Renal cortex interstitium (tissue), 11 donors: ENCODE measurements around the gene SLC4A1. TPM values are rescaled to one million over a fixed set of nuclear protein-coding genes. Genes with fewer than 3 reads are reported as not detected.

Experiments used
- DNase-seq, 11 donors: peaks; one replicate each; pipeline ENCODE4 v3.0.0-alpha.2; 2013; ENCODE audit warnings: low read depth in 9 of 11, low spot score in 4 of 11; ENCODE audit errors: extremely low read depth in 1 of 11
- polyA plus RNA-seq, 3 donors: library from polyadenylated mRNA; unstranded; fragments of 120-200 nt; gene quantifications; one replicate each; pipeline ENCODE4 v1.2.1, GENCODE V29; 2013; ENCODE audit not compliant: insufficient read length in 3 of 3

SLC4A1 gene
- polyA plus RNA-seq, 3 donors, result 9.1 to 13.1 (median 12.1) TPM

DNA sequence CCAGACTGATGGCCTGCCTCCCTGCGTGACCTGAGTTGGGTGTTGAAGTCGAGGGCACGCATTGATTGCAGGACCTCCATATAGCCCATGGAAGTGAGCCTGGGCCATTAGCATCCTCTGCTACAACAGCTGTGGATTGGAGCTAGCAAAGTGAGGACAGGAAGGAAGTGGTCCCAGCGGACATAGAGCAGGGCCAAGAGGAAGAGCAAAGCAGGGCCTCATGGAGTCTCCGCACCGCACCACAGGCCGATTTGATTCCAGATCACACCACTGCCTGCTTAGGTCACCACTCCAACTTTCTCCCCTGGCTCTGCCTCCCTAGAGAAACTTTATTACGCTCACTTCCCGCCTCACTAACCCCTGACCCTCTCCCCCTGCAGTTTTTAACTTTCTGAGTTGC, 37.8 kb downstream of the SLC4A1 start:
- no peak for DNase-seq

GRCh38 chr17:44229090-44229489, 38.8 kb downstream of the SLC4A1 start:
- DNase-seq, result no peak

DNA sequence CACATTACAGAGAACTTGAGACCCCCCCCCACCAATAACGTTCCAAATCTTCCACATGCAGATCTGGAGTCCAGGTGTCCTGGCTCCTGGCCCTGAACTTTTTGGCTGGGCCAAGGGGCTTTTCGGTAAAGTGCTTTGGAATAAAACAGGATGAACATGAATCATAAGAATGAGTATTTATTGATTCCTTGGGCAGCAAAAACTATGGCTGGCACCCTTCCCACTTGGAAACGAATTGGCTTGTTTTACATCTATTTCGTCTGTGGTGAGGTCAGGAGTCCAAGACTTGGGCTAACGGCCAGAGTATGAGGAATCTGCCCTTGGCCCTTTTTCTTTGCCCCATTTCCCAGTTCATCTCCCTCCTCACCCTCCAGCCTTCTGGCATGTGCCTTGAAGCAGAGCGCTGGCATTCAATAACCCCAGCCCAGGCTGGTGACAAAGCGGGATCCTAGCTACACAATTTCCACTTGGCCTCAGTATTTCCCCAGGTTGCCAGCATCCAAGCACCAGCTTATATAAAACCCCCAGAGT, 44.3 kb downstream of the SLC4A1 start:
- no peak for DNase-seq

DNA sequence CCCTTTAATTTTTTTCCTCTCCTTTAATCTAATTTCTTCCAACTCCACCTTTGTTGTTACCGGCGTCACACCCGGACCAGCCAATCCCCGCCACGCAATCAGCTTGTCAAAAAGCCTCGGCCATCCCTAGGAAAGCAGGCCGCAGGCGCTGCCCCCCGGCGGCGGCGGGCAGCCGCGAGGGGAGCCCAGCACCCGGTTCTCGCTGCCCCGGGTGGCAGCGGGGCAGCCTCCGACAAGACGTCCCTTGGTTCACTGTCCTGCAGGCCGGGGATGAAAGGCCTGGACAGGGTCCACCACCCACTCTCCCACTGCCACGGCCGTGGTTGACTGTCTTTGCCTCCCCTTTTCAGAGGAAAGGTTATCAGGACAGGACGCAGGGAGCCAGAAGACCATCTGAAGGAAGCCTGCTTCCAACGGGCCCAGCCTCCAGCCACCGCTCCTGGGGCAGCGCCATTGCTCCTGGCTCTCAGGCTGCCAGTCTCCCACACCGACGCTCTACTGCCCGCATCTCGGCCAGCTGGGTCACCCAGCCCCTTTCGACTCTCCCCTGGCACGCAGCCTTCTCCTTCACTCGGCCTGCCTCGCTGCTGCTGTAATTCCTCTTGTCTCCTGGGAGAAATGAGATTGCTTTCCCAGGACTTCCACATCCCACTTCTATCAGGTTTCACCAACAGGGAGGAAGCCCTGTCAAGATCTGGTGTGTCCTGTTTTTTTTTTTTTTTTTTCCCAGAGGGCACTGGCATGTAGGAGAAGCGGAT, 45.6 kb downstream of the SLC4A1 start:
- peak in 5 of 11 donors; percentile 50 to 77 (median 54) for DNase-seq

DNA sequence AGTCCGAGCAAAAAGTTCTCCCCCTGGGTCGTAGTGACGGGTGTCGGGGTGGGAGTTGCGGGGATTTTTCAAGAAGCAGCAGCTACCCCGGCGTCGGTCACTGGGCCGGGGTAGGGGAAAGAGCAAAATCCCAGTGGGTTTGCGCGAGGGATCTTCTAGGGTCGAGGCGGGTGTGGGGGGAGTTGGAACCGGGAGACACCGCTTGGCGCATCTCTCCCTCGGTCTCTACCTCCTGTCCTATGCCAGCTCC, 46.1 kb downstream of the SLC4A1 start:
- no peak for DNase-seq

DNA sequence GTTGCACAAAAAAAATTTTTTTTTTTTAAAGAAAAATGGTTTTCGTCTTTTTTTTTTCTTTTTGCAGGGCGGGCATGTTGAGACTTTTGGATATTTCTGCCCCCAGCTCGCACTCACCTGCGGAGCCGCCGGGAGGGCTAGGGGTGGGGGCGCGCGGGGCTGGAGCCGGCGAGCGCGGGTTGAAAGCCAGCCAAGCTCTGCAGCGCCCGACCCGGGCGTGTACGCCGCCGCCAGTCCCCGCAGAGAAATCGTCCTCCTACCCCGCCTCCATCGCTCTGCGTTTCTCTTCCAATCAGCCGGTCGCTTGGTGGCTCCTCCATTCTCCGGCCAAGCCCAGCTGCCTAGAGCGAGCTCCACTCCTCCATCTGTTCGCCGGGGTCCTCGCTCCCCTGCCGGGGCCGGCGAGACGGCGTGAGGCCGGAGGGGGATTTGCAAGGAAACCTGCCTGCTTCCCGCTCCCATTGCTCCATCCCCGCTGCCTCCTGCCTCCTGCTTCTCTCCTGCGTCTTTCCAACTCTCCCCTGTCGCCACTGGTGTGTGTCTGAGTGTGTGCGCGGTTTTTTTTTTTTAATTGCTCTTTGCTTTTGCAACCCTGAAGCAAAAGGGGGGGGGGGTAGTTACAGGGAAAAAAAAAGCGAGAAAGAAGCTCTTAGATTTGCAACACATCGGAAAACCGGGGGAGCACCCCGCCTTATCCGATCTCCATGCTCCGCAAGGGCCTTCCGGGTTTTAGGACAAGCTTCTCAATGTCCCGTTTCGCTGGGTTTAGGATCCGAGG, 46.7 kb downstream of the SLC4A1 start:
- peak in 6 of 11 donors; percentile 64 to 80 (median 68) for DNase-seq

- DNase-seq, result peak in 3 of 11 donors; percentile 35 to 49 (median 46)
Measured at GRCh38 chr17:44220213-44221083, 47.5 kb downstream of the SLC4A1 start.

- DNase-seq, result peak in 5 of 11 donors; percentile 65 to 76 (median 71)
Measured at GRCh38 chr17:44219616-44220212, 48.2 kb downstream of the SLC4A1 start, which contains the start of gene UBTF. Gene UBTF, minus strand, starts transcription at chr17:44219675. Its CDS starts 1,446 bp downstream, at chr17:44218229.

DNA sequence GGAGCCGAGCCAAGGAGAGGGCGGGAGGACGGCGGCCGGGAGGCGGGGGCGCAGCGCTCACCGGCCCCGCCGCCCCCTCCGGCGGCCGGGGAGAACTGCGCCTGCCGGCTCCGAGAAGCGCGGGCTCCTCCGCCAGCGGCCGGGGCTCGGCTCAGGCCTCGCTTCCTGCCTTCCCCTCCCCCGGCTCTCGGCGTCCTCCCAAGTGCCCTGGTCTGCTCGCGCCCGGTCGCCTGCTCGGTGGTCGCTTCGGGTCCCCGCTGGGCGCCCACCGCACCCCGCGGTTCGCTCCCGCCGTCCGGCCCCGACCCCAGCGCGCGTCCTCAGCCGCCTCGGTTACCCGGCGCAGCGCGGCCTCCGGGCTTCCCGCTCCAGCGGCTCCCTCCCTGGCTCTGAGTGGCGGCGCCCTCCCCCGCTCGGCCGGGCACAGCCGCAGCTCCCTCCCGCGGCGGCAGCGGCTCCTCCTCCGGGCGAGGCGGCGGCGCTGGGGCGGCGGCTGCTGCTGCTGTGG, 48.8 kb downstream of the SLC4A1 start:
- DNase-seq, result peak in 4 of 11 donors; percentile 57 to 67 (median 60)

DNA sequence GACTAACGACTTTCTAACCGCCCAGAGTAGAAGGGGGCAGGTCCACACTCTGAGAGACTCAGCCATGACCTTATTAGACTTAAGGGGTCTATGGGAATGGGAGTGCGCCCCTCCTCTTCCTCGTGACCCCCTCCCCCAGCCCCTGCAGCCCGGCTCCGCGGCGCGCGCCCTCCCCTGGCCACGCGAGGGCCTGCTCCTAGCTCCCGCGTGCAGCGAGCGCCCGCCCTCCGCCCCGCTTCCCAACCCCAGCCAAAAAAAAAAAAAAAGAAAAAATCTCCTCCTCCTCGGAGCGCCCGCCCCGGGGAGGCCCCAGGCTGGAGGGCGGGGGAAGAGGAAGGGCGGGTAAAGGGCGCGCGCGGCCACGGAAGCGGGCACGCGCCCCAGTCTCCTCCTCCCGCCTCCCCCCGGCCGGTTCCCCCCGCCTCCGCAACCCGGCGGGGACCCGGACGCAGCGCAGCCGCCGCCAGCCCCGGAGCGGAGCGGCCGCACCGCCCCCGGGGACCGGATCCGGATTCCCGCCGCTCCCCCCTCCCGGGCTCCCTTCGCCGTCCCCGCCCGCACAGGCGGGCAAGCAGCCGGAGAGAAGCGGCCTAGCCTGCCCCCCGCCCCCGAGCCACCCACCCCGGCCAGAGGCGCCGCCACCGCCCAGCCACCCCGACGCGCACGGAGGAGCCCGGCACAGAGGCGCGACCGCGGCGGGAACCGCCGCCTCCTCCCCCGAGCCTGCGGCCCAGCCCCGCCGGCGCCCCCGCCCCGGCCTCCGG, 49.4 kb downstream of the SLC4A1 start:
- peak in 8 of 11 donors; percentile 80 to 89 (median 85) for DNase-seq

DNA sequence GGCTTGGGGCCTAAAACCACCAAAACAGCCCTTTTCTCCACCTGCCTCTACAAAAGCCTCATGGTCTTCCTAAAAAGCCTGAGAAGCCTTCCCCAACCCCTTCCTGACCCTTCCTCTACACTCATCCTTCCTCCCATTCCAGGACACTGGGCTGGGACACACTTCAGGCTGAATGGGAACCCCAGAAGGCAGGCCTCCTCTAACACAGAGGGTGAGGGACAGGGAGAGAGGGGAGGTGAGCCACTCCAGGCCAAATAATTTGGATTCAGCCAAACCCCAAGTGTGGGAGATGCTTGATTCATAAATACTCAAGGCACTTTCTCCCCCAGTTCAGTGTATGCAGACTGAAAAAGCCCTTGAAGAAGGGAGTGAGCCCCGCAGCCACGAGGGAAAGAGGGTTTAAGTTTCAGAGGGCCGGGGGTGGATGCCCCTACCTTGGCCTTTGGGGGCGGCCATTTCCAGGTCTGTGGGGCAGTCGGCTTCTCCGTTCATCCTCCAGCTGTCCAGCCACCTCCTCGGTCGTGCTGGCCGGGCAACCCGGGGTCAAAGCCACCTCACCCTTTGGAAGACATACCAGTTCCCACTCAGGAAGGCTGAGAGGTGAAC, 50.1 kb downstream of the SLC4A1 start:
- no peak for DNase-seq

- no peak for DNase-seq
Measured at GRCh38 chr17:44216694-44217093, 51.2 kb downstream of the SLC4A1 start.

GRCh38 chr17:44216173-44216572, 51.8 kb downstream of the SLC4A1 start:
- no peak for DNase-seq

DNA sequence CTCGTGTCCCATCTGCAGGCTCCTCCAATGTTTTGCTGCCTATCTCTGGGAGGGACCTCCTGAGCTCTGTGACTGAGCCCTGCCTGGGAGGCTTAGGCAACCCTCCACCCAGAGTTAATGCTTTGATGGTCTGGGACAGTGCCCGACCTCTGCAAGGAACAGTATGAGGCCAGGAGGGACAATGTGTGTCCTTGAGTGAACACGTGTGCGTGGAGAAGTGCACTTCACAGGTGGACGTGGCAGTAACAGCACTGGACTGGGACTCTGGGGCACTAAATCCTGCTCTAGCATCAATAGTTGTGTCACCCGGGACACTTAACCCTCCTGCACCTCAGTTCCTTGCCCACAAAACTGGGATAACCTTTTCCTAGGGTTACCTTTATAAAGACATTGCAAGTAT, 53.0 kb downstream of the SLC4A1 start:
- no peak for DNase-seq

DNA sequence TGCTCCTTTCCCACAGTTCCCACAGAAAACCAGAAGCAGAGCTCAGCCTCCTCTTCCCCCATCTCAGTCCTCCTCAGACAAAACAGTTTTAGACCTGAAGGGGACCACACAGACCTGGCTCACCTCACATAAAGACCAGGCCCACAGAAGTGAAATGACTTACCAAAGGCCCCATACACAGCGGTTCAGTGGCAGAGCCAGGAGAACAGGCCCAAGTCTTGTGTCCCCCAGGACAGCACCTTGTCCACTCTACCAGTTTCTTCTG, 53.8 kb downstream of the SLC4A1 start:
- DNase-seq, result no peak

DNA sequence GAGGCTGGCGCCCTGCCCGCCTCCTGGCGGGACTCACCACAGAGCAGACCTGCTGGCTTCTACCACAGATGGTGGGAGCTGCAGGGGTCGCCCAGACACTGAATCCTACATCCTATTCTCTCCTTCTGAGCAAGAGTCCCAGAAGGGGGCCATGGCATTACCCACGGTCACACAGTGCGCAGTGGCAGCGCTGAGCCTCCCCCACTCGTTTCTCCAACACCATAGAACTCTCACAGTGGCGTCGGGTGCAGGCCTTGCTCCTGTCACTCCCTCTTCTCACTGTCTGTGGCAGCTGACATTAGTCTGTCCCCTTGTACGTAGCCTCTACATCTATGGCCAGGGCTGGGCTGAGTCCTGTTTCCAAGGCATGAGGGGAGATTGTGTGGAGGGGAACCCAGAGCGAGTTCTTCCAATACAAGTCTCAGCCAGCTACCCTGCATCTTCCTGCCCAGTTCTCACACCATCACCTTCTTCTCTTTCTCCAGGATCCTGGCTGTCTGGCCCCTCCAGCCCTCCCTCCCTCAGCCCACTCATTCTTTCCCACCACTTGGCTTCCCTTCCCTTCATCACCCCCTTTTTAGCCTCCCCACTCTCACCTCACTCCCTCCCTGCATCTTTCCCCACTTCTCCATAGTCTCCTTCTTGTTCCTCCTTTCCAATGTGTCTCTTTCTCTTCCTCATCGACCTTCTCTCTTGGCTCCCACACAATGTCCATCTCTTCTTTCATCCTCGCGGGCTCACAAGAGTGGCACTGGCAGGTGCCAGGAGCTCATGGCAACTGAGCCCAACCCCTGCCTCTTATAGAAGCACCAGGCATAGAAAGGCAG, 54.3 kb downstream of the SLC4A1 start:
- DNase-seq, result no peak
